ENCODE data around the gene NECTIN1.

DNA sequence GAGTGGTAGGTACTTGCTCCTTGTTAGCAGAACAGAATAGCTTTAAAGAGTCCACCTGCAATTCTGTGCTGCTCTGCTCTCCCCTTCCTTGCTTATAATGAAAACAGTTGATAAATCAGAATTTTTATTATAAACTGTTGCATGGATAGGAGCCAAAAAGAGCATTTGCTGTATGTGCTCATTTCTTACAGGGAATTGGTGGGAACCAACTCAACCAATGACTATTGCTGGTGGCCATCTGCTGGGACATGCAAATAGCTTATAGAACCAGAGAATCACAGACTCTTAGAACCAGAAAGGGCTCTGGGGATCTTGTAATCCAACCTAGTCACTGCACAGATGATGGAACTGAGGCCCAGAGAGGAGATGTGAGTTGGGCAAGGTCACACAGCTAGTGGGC lies 43.1 kb upstream of the NECTIN1 start:
- no peak for TF ChIP-seq CTCF (conservative IDR thresholded peaks at IDR 0.05; ENCODE audit: low read depth, low read length)
- no peak for TF ChIP-seq EZH2 (IDR thresholded peaks at IDR 0.05; ENCODE audit: low read length, unreplicated experiment)
- TF ChIP-seq EZH2phosphoT487 (IDR thresholded peaks at IDR 0.05; ENCODE audit: borderline replicate concordance, low read length) = no peak

Data from PC-3 (cell line).